Hepatic stellate cell (primary cell): ENCODE results near the gene ANKDD1B.

ENCODE experiments used
- DNase-seq: peaks from one replicate; pipeline ENCODE4 v3.0.0; 2011; ENCODE audit warnings: low spot score

The ANKDD1B gene

DNA sequence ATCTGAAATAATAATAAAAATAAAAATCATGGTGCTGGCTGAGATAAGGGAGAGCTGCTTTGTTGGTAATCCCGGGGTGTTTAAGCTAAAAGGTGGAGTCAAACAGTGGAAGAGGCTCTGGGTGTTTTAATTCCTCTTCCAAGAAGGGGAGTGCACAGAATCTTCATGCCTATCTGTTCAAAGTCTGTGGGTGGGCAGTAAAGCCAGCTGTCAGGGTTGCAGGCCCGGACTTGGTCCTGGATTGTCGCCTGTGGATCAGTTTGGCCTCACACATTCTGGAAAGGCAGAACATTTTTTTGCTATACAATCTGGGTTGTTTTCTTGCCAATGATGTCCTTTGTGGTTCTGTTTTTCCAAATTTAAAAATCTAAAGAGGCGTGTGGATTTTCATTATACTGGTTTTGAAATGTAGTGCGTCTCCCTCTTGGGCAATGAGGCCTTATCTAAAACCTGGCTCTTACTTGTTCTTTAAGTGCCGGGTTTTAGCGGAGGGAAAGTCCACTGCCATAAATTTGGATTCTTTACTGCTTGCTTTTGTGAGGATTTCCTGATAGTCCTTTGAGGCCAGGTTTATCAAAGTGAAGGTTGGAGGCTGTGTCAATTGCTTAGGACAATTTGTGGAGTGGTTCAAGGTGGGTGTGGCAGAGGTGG is 5.8 kb downstream of the ANKDD1B start:
- DNase-seq: no peak

DNA sequence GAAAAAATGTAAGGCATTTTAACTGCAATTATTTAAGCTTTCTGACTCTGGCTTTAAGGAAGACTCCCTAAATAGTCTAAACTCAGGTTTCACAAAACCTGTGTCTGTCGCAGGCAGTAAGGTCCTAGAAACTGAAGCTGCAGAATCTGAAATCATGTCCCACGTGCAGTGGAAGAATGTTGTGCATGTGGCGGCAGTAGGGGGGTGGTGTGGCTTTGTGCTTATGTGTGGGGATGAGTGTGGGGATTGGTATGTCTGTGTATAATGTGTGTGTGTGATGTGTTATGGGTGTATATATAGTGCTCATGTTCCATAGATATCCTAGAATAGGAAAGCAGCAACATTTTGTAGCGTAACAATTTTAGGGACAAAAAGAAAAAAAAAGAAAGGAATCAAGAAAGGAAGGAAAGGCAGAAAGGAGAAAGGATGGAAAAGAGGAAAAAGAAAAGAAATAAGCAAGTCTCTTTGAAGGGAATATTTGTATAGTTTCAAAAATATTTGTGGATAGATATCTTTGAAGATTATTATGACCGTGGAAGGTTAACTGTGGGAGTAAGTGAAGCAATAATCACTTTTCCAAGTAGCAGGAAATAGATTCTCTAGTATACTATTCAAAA is 6.6 kb downstream of the ANKDD1B start:
- peak; percentile 73 for DNase-seq

DNA sequence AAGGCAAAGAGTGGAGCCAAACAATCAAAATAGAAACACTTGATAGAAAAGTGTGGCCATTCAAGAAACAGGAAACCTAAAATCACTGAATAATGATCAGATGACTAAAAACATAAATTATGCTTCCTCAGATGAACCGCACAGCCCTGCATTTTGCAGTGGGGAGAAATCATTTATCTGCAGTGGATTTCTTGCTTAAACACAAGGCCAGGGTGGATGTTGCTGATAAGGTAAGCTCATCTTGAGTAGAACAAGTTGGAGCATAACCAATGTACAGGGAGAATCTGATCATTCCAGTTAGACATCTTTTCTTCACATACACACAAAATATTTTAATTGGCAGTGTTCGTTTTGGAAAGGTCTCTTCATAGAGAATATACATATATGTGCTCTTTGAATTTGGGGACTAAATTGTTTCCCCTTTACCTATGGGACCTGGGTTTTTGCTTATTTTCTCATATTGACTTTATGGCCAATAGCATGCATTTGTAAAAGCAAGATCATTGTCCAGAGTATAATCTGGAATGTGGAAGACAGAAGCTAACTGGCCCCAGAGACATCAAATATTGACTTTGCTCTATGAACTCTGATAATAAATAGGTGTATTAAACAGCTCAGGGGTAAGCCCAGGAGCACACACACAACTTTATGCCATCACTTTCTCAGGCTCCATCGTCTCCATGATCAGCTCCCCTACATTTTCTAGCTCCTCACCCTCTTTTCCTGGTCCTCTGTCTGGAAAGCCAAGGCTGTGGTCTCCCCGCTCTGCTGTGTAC is 9.1 kb downstream of the ANKDD1B start:
- no peak for DNase-seq

DNA sequence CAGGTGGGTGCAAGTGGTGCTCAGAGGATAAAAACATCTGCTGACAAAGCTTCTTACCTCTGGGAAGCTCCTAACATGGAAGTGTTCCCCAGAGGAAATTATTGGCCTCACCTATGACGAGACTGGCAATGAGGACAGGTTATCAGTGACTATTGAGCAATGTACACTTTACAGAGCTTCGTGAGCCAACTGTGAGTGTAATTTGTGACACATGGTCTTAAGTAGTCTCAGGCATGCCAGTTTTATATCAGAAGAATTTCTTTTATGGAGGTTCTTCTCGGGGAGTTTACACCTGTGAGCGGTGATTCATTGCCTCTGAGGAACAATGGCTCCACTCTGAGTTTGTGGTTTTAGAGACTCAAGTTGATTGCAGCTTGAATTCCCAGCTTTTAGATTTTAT is 11.3 kb downstream of the ANKDD1B start:
- DNase-seq: no peak

DNA sequence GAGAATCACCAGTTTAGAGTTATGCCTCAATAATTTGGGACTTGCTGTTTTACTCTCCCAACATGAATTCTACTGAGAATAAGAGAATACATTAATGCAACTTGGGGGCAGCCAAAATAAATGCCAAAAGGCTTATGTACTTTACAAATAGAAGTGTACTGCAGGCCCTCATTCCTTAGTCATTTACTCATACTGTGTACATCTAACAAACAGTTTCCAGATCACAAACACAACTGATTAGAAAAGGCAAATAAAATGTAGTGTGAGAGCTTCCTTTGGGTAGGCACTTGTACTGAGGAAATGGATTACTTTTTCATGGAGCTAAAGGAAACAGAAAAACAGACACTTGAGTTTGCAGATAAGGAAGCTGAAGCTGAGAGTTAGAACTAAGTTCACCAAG is 12.6 kb downstream of the ANKDD1B start:
- no peak for DNase-seq

DNA sequence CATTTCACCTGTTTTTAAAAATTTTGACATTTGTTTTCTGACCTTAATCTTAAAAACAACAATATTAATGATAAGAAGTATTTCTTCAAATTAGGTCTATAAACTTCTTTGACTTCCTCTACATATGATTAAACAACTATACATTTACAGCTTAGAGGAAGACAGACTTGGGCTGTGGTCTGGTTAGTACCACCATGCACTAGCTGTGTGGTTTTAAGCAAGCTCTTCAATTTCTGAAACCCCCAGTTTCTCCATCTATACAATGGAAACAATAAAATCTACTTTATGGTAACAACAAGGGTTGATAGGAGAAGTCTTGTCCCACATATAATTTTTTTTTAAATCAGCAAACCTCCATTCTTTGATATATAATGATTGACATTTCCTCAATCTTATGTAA is 15.7 kb downstream of the ANKDD1B start:
- no peak for DNase-seq

DNA sequence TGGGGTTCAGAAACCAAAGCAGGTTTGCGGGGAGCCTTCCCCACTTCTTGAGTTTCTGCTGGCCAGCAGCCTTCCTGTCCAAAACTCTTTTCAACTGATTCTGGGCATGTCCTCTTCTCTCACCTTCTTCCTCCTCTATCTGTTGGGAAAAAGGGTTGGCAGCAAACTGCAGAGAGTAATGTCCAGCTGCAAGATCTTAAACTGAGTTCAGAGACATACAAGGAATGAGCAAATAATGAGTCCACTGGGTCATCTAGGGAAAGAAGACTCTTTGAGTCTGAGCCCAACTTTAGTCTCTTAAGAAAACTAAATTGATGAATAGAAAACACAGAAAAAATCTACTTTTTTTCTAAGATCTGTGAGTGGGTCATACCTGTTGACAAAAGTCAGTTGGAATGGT is 16.5 kb downstream of the ANKDD1B start:
- no peak for DNase-seq

DNA sequence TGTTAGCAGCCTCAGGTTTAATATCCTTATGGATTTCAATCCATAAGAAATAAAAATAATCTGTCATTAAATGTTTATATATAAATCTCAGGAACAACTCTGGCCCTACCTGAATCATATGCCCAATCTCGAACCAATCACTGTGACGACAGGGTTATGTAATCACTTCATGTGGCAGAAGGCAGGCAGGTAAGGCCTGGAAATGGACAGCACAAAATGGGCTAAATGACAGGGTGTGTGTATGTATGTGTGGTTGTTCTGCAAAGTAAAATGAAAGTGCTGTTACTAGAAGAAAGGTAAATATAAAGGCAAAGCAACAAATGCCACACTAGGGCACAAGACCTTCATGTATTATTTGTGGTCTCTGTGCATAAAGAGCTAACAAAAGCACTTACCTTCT is 19.6 kb downstream of the ANKDD1B start:
- DNase-seq: no peak

DNA sequence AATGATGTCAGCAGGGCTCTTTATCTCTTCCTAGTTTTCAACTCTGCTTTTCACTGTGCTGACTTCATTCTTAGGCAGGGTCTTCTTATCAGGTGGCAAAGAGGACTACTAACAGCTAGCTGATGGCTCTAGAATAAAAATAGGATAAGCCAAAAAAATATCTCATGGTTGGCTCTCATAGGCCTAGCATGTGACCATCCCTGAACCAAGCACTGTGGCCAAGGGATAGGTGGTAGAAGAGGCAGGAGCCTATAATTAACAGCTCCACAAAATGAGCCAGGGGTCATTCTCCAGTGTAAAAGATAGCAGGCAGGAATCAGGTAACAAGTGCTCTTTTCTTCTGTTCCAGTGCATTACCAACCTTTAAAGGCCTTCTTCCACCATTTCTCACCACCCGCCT is 21.1 kb downstream of the ANKDD1B start:
- no peak for DNase-seq

DNA sequence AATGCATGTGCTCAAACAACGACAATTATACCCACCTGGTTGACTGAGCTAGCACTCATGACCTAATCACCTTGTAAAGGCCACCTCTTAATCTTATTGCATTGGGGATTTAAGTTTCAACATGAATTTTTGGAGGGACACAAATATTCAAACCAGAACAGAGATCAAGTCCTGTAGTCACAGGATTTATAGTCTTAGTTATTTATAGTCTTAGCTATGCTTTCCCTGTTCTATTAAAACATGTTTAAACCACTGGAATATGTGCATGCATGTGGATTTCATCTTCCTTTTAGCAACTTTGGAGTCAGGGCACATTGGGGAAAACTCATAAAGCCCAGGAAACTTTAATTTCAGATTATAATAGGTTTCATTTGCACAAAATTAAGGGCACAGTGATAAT is 26.7 kb downstream of the ANKDD1B start:
- DNase-seq: no peak

DNA sequence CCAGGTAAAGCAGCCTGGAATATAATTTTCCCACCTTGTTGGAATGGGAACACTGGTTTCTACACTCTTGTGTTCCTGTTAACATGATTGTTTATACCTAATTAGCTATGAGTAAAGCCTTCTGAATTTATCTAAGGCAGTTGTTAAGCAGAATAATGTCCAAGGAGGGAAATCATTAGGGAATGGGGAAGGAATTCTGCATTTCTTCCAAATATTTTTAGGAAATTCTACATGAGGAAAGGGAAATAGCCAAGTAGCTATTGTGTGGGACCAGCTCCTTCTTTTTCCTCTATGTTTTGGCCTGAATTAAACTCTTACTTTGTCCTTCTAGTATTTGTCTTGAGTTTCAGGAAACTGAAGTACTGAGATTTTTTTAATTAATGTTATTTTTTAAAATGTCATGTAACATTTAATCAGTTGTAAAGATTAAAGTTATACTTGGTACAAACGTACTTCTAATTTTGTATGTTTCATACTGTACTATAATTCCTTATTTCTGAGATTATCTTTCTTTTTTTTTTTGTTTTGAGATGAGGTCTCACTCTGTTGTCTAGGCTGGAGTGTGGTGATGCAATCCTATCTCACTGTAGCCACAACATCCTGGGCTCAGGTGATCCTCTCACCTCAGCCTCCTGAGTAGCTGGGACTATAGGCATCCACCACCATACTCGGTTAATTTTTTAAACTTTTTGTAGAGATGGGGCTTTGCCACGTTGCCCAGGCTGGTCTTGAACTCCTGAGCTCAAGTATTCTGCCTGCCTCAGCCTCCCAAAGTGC is 28.5 kb downstream of the ANKDD1B start:
- DNase-seq: no peak

DNA sequence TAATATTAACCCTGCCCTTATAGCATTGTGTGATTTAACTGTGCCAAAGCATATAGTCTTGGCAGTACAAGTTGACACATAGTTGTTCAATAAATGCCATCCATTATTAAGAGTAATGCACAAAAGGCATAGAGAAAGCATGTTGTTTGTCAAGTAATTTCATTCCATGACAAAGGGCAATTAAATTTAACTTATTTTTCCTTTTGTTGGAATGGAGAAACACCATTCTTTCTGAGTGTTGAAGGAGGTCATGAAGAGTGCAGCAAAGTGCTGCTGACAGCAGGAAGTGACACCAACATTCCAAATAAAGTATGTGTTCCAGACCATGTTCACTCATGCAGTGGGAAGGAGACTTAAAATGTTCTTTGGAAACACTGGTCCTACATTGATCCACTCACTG is 29.1 kb downstream of the ANKDD1B start:
- peak; percentile 73 for DNase-seq

DNA sequence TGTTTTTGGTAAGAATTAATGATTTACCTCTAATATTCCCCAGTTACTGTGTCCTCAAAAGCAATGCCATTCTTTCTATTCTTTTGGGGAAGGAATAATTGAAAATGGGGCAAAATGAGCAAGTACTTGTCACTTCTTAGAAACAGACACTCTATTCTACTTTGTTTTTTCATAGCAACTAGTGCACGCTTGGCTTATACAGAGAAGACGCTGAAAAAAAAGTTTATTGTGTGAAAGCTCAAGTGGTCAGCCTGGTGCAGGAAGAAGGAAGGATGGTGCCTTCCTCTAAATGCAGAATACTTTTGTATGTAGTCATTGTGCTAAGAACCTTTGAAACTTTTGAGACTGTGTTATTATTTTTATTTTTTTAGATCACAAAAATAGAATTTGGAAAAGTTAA is 29.6 kb downstream of the ANKDD1B start:
- no peak for DNase-seq

DNA sequence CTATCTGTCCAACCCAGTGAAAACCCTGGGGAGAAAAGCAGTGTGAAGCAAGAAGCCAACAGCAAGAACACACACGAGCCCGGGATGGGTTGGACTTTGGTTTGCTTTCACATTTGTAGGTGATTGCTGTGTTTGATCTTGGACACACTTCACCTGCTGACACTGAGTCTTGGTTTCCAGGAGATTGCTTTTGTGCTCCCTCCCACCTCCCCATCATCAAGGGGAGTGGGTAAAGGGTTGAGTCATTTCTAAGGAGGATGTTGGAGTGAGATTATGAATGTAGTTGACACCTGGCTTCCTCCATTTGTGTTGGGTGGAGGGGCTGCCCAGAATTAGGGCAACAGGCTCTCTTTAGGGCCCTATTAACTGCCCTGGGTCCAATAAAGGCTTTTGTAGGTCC is 37.5 kb downstream of the ANKDD1B start:
- no peak for DNase-seq

DNA sequence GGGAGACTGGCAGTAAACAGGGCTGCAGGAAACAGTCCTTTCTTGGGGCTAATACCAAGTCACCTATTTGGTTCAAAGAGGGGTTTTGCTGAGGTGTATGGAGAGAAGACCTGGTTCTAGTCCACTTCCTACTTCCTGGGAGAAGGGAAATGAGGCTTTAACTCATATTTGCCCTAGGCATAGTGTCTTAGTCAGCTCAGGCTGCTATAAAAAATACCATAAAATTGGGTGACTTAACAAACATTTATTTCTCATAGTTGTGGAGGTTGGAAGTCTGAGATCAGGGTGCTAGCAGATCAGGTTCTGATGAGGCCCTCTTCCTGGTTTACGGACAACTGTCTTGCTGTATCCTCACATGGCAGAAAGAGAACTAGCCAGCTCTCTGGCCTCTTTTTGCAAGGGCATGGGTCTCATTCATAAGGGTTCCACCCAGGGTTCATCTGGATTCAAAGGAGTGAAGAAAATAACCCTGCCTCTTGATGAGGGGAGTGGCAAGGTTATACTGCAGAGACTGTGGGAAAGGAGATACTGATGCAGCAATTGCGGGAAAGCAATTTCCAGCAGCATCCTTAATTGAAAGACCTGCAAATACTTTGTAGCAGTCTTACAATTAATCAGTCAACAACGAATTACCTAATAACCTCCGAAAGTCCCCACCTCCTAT is 40.5 kb downstream of the ANKDD1B start:
- DNase-seq: no peak

DNA sequence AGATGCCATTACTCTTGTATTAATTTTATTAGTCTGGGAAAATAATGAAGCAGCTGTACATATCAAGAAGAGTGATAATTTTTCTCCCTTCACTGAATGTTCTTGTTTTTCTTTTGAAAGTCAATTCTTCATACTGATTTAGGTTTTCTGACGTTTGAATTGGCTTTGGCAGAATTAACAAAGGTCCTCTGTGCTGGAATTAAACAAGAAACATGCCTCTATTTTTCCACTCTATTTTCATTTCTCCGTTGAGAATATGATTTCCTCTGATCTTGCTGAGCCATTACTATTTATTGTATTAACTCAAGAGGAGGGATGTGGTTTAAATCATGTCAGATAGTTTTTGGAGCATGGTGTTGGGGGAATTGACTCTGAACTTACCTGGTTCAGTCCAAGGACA is 42.3 kb downstream of the ANKDD1B start:
- no peak for DNase-seq

DNA sequence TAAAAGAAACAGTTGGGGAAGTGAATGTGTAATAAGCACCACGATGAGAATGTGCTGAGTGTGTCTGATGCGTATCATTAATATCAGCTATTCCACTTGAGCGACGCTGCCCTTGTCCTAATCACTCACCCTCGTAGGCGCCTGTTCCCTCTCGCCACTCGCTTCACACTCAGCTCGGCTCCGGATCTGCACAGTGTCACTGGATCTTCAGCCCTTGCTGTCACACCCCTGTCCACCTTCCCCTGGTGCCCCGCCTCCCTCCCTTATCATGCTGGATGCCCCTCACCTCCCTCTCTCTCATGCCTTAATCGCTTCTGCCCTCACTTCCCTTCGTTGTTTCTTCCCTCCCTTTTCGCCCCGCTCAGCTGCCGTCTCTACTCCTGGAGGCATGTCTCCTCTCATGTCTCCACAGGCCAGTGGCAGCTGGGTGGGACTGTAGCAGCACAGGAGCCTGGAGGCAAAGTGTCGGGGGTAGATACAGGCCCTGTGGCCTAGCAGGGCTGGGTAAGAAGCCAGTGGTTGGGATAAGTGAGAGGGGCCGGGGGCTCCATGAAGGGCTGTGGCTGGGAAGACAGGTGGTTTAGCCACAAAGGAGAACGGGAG is 43.5 kb downstream of the ANKDD1B start:
- no peak for DNase-seq

DNA sequence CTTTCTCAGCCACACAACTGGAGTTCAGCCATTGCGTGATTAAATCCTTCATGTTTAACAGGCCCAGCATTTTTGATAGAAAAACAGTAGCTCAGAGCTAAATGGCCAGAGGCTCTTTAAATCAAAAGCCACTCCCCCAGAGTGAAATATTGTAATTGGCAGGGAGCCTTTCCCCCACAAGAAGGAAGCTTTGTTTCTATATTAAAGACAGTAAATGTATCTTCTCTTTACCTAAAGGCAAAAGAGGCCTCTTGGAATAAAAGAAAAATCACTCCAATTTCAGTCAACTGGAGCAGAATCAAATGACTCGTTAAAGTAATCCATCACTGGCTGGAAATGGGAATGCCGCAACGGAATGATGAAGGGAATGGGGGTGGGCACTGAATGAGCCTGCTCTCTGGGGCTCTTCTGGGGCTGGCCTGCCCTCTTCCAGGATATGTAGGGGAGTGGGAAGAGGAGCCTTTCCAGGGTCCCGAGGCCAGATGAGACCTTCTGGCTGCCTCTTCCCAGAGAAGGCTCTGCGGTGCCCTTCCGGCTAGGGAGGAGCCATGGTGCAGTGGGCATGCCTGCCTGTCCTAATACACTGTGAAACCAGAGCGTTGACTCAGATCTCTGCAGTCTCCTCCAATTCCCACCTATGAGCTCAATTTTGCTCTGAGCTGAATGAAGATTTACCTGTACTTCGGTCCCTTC is 45.2 kb downstream of the ANKDD1B start:
- peak; percentile 42 for DNase-seq

DNA sequence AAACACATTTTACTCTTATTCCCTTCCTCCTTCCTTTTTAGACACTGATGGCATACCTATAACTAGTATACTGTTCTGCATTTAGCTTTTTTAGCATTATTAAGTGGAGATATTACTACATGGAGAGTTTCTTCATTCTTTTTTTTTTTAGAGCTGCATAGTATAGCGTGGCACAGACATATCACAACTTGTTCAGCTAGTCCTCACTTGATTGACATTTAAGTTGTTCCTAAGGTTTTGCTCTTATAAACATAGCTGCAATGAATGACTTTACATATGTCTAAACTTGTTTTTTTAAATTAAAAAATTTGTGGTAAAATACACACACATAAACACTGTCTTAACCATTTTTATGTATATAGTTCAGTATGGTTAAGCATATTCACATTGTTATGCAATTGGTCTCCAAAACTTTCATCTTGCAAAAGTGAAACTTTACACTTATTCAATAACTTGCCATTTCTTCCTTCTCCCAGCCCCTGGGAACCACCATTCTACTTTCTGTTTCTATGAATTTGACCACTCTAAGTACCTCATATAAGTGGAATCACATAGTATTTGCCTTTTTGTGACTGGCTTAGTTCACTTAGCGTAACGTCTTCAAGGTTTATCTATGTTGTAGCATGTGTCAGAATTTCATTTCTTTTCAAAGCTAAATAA is 48.7 kb downstream of the ANKDD1B start:
- DNase-seq: no peak

DNA sequence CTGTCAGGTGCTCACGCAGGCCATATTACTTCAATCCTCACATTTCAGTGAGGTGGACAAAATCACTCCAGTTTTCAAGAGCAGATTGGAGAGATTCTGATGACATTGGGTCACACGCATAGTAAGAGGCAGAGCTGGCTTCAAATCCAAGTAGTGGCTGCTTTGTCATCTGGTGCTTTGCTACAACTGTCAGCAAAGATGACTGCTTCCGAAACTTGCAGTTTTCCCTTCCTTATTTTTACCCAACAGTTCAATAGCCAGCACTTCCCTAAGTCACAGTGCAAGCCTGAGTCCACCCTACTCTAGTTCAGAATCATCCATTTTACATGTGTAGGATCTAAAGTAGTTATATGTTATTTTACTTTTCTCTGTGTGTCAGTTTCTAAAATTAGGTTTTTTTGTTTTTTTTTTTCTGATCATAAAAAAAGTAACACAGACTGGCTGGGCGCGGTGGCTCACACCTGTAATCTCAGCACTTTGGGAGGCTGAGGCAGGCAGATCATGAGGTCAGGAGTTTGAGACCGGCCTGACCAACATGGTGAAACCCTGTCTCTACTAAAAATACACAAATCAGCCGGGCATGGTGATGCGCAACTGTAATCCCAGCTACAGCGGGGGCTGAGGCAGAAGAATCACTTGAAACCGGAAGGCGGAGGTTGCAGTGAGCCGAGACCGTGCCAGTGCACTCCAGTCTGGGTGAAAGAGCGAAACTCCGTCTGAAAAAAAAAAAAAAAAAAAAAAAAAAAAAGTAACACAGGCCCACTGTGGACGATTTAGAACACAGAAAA is 49.6 kb downstream of the ANKDD1B start:
- DNase-seq: no peak
